K562 (cell line): ENCODE results near the gene MYADM. TPM values are rescaled to one million over a fixed set of nuclear protein-coding genes. Genes with fewer than 3 reads are reported as not detected.
A peak's percentile ranks its signal among the peaks of the same experiment; 100 is the strongest.

Experiments
- ATAC-seq: fragments of 200-7000 bp; cut with Tn5 transposase; 3 replicates; pipeline ENCODE4 v1.9.1; 2020; ENCODE audit warnings: moderate library complexity
- BruUV-seq: library from RNA; stranded (reverse); fragments of 400-500 nt; replicated peaks from 2 replicates; lab custom pipeline; 2021; lab: Mats Ljungman, UMichigan
- CTCF ChIA-PET: fragments of 300-600 bp; formaldehyde crosslinking; extraction: SDS; loops from one replicate; lab custom pipeline; 2021; ENCODE audit warnings: low intra/inter-chr PET ratio; lab: Yijun Ruan, JAX
- POLR2A ChIA-PET: fragments of 300-600, 350-650 bp; sonication (Branson Sonifier 250); formaldehyde crosslinking; extraction: SDS; loops from one replicate; lab custom pipeline; 2021; ENCODE audit warnings: antibody characterized with exemption, inconsistent platforms; lab: Yijun Ruan, JAX
- DNase-seq, 4 experiments: peaks; one replicate each; pipeline versions ENCODE4 v3.0.0 to v3.0.0-alpha.2; 2011 to 2018; ENCODE audit warnings: low spot score in 3 of 4, mixed read lengths in 3 of 4; ENCODE audit errors: extremely low read depth in 1 of 4
- FAIRE-seq: peaks from 2 replicates; lab custom pipeline; 2011; peaks lifted over from hg19 to GRCh38; lab: Jason Lieb, UNC
- H2AFZ ChIP-seq: 2 replicates; pipeline ENCODE4 v1.6.0; 2011; ENCODE audit warnings: low read depth, low read length, control low read depth, inconsistent platforms
- H3K27ac ChIP-seq: fragments of 200-600 bp; 3 replicates; pipeline ENCODE4 v1.8.0; 2011; ENCODE audit warnings: low read depth, mild to moderate bottlenecking, control low read depth, inconsistent platforms, low read length, moderate library complexity, mixed read lengths; ENCODE audit errors: extremely low read depth
- H3K27me3 ChIP-seq, 2 experiments: fragments of 300-600 bp in 1 of 2; 2 replicates in 1 of 2; 3 replicates in 1 of 2; pipeline versions ENCODE4 v1.6.0 to v1.8.0; 2011; ENCODE audit warnings: inconsistent platforms in 2 of 2, low read length in 2 of 2, mild to moderate bottlenecking in 1 of 2, mixed read lengths in 1 of 2, moderate library complexity in 1 of 2; ENCODE audit not compliant: control insufficient read depth in 2 of 2, insufficient read depth in 2 of 2
- H3K36me3 ChIP-seq: fragments of 300-600 bp; 3 replicates; pipeline ENCODE4 v1.8.0; 2011; ENCODE audit warnings: mild to moderate bottlenecking, low read length, inconsistent platforms; ENCODE audit not compliant: control insufficient read depth, insufficient read depth
- H3K4me1 ChIP-seq, 2 experiments: fragments of 200-600 bp in 1 of 2; replicated peaks in 1 of 2; 2 replicates in 1 of 2; 3 replicates in 1 of 2; pipeline versions ENCODE4 v1.5.1 to v1.8.0; 2011; ENCODE audit warnings: inconsistent platforms in 2 of 2, low read length in 2 of 2, mild to moderate bottlenecking in 1 of 2, mixed read lengths in 1 of 2, moderate library complexity in 1 of 2; ENCODE audit not compliant: control insufficient read depth in 2 of 2, insufficient read depth in 2 of 2
- H3K4me2 ChIP-seq: 2 replicates; pipeline ENCODE4 v1.6.1; 2011; ENCODE audit warnings: low read length, control low read depth, inconsistent platforms, mixed read lengths; ENCODE audit not compliant: insufficient read depth
- H3K4me3 ChIP-seq: fragments of 200-600 bp; sonication (generic), shearing (Covaris generic); 2 replicates; pipeline ENCODE4 v1.5.1; 2016; ENCODE audit warnings: control low read depth, inconsistent platforms
- H3K79me2 ChIP-seq: fragments of 200-600 bp; 3 replicates; pipeline ENCODE4 v1.8.0; 2011; ENCODE audit warnings: low read length, inconsistent platforms; ENCODE audit not compliant: control insufficient read depth, insufficient read depth
- H3K9ac ChIP-seq, 2 experiments: 2 replicates each; pipeline versions ENCODE4 v1.6.0 to v1.6.1; 2011; ENCODE audit warnings: low read depth in 2 of 2, low read length in 2 of 2, control low read depth in 1 of 2, inconsistent platforms in 1 of 2, mild to moderate bottlenecking in 1 of 2, mixed read lengths in 1 of 2; ENCODE audit not compliant: insufficient read depth in 1 of 2
- H3K9me1 ChIP-seq: one replicate; pipeline ENCODE4 v1.6.0; 2011; ENCODE audit warnings: inconsistent platforms, mild to moderate bottlenecking, low read length, moderate library complexity; ENCODE audit not compliant: control insufficient read depth, insufficient read depth
- H3K9me3 ChIP-seq: replicated peaks from 2 replicates; pipeline ENCODE4 v1.5.1; 2011; ENCODE audit warnings: low read depth, low read length, inconsistent platforms; ENCODE audit not compliant: control insufficient read depth, insufficient read depth
- H4K20me1 ChIP-seq: replicated peaks from 2 replicates; pipeline ENCODE4 v1.6.1; 2011; ENCODE audit warnings: low read length, inconsistent platforms, mixed read lengths; ENCODE audit not compliant: control insufficient read depth, insufficient read depth
- HBP1 ChIP-seq: fragments of 450-650 bp; formaldehyde crosslinking; IDR thresholded peaks from 2 replicates; pipeline ENCODE4 v1.4.0; 2022; ENCODE audit warnings: missing genetic modification characterization
- TRIM28 ChIP-seq: fragments of 450-650 bp; IDR thresholded peaks from 2 replicates; pipeline ENCODE4 v1.6.1; 2017
- ZFX ChIP-seq: sonication (generic); formaldehyde crosslinking; IDR thresholded peaks from 2 replicates; pipeline ENCODE4 v1.8.0; 2022; ENCODE audit warnings: mild to moderate bottlenecking, missing genetic modification reagents, moderate library complexity
- whole genome bisulfite sequencing: fragments of 100-300 bp; shearing (Covaris generic); methylation state at CpG from one replicate; pipeline ENCODE4 v1.1.6; 2016; ENCODE audit warnings: low coverage, mixed read lengths; ENCODE audit not compliant: insufficient coverage; ENCODE audit errors: missing lambda C conversion rate; 5-methylcytosine and 5-hydroxymethylcytosine counted together
- in situ Hi-C: fragments of 300-500 bp; cut with MboI; formaldehyde crosslinking; loops from 4 replicates; pipeline ENCODE4 v1.15.0; 2018; ENCODE audit warnings: inconsistent platforms, mixed read lengths
- intact Hi-C: fragments of 100-400 bp; cut with micrococcal nuclease; formaldehyde crosslinking; loops from 2 replicates; pipeline ENCODE4 v1.14.2; 2022
- polyA plus RNA-seq, 8 experiments: library from polyadenylated mRNA; depleted of rRNA in 4 of 8; stranded (reverse) in 5 of 8; unstranded in 3 of 8; fragments of >200 nt; fragmentation: Nextera tagmentation in 2 of 8; fragmentation: Illumina TruSeq in 1 of 8; extraction: Ambion mirVana in 2 of 8; extraction: Trizol in 1 of 8; gene quantifications; 2 replicates each; pipeline versions ENCODE4 v1.2.1 to v1.2.3, GENCODE V29; 2011 to 2014; ENCODE audit warnings: inconsistent platforms in 1 of 8, missing spikeins in 1 of 8
- total RNA-seq, 7 experiments: library from RNA; depleted of rRNA in 6 of 7; stranded (reverse); fragments of >200 nt in 6 of 7; fragmentation: Illumina TruSeq in 2 of 7; extraction: Trizol in 2 of 7; gene quantifications; 2 replicates each; pipeline versions ENCODE4 v1.2.1 to v1.2.3, GENCODE V29; 2011 to 2021; ENCODE audit warnings: low replicate concordance in 1 of 7

The MYADM gene
- total and polyA plus RNA-seq, 9 of the 15 experiments (the other 6 are each of a cell fraction or from before 2014, with no cell fraction given) = 4.5 to 70.3 (median 14.4) TPM

- Histone ChIP-seq H2AFZ (peak overlapping the region; percentile 61), H3K9me1 (peaks cover 4% of the 10 kb centered on the region), H3K9me3 (no peaks in the 10 kb centered on the region), H4K20me1 (0 out of 2 replicates have a peak, but pooled peaks cover 5% of the 10 kb centered on the region), H3K36me3 (peaks cover 8% of the 10 kb centered on the region; the same call in 2 of the 3 replicates), H3K27ac (peak overlapping the region; percentile 76; the same call in 2 of the 3 replicates), H3K9ac (peak overlapping the region; percentile 61 to 84; a peak in 3 of 4 replicates), H3K79me2 (peaks cover 31% of the 10 kb centered on the region), H3K27me3 (peaks cover 7 to 20% of the 10 kb centered on the region in 2 experiments; a peak in 3 of 5 replicates), H3K4me1 (peaks cover 27 to 51% of the 10 kb centered on the region in 2 experiments; a peak in 4 of 5 replicates), H3K4me2 (peak overlapping the region; percentile 69), H3K4me3 (peak overlapping the region; percentile 40)
- BruUV-seq = no TSS peak
- FAIRE-seq (no peak), ATAC-seq (no peak), DNase-seq (no peak)
- ChIA-PET POLR2A (interaction anchor here (1.0 to 2.6 kb wide), 3 partner anchors 11 to 23 kb away, joined by 3 to 27 read pairs (median 4); no protein-coding TSS in a partner anchor), CTCF (no interaction called here)
- TF ChIP-seq HBP1 (CRISPR knock-in tag) (no peak), TRIM28 (no peak), ZFX (CRISPR knock-in tag) (0 out of 2 replicates have a peak, but pooled peaks have one; percentile 14)
- 84% methylated on average over 14 of the region's 14 CpGs for WGBS
- intact Hi-C loops = no loop called here
- in situ Hi-C loops = no loop called here
Observed at GRCh38 chr19:53866865-53867224, 838 bp upstream of the MYADM start.
